Measurements from ENCODE around the gene SYNE3.

DNA sequence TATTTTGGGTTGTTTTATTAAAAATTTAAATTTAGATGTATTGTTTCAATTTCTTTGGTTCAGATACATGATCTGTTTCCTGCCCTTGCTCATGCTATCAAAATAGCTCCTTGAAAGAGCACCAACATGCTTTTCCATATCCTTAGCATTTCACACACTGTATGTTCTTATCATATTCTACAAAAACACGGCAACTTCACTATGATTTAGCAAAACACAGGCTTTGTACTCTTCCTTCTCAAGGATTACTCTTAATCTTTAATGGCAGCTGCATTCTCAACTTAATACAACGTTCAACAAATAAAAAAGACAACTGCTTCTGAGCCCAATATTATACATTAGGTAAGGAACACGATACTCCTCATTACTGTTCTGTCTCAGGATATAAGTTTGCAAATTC, 15.5 kb upstream of the SYNE3 start:
- TF ChIP-seq CTCF (IDR thresholded peaks at IDR 0.05): no peak
- TF ChIP-seq POLR2A (IDR thresholded peaks at IDR 0.05): no peak
